ENCODE results near the gene EHD4.

Gene EHD4

DNA sequence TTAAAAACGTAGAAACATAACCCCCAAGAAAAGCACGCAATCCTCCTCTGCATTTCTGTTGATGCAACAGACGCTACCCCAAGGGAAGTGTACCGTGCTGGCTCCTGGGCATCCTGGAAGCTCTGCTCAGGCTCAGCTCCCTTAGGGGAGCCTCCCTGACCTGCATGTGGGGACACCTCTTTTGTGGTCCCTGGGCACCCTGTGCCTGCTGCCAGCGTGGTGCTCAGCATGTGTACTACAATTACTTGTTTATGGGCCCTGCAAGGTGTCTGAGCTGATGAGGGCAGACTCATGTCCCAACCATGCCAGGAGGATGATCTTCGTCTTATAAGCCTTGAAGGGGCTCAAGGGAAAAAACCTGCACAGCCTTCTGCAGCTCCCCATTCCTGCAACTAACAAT is 18.3 kb downstream of the EHD4 start:
- no peaks in the 10 kb centered on the region for H3K27me3 ChIP-seq (ENCODE audit: insufficient read depth, insufficient read length)
- peaks cover 40% of the 10 kb centered on the region for H3K36me3 ChIP-seq (ENCODE audit: insufficient read depth, insufficient read length, low read length)
- no peaks in the 10 kb centered on the region for H3K9me3 ChIP-seq (ENCODE audit: insufficient read depth, low read length)
- TF ChIP-seq YY1 (IDR thresholded peaks at IDR 0.05; ENCODE audit: insufficient read depth, insufficient read length) (no peak), ZNF274 (IDR thresholded peaks at IDR 0.05; ENCODE audit: low read depth, low read length) (no peak), SUZ12 (IDR thresholded peaks at IDR 0.05; ENCODE audit: extremely low read depth, insufficient read depth, insufficient read length) (no peak)
- H3K9ac ChIP-seq (ENCODE audit: insufficient read length, low read depth): no peak overlapping the region
- H3K4me1 ChIP-seq (ENCODE audit: insufficient read depth, insufficient read length): peaks cover 8% of the 10 kb centered on the region
- DNase-seq (ENCODE audit: low read depth, low spot score): no peak
- no peak overlapping the region for H3K4me3 ChIP-seq (ENCODE audit: insufficient read length, low read depth)

DNA sequence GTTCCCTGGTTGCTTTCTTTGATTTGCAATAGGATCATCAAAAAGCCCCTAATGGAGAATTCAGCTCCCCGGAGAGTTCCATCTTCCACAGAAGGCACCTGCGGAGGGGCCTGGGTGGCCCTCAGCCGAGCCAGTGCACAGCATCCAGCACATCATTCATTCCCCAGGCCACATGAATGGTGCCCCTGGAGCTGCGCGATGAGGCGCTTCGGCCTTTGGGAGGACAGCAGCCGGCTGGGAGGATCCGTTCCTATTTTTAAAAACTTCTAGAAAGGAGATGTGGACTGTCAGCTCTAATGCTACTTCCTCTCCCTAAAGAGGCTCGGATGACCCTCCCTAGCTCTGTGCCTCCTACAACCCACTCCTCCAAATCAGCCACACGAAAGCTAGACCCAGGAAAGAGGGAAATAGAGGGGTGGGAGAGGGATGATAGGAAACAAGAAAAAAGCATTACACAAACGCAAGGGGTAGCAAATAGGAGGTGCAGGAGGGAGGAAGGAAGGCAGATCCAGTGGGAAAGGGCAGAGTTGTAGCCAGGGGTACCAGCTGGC is 20.3 kb downstream of the EHD4 start:
- H3K36me3 ChIP-seq (ENCODE audit: insufficient read depth, insufficient read length, low read length): peaks cover 40% of the 10 kb centered on the region
- TF ChIP-seq YY1 (IDR thresholded peaks at IDR 0.05; ENCODE audit: insufficient read depth, insufficient read length): no peak
- TF ChIP-seq SUZ12 (IDR thresholded peaks at IDR 0.05; ENCODE audit: extremely low read depth, insufficient read depth, insufficient read length): no peak
- no peak for TF ChIP-seq ZNF274 (IDR thresholded peaks at IDR 0.05; ENCODE audit: low read depth, low read length)
- H3K4me3 ChIP-seq (ENCODE audit: insufficient read length, low read depth): no peak overlapping the region
- H3K9ac ChIP-seq (ENCODE audit: insufficient read length, low read depth): no peak overlapping the region
- H3K27me3 ChIP-seq (ENCODE audit: insufficient read depth, insufficient read length): no peaks in the 10 kb centered on the region
- no peak for DNase-seq (ENCODE audit: low read depth, low spot score)
- no peaks in the 10 kb centered on the region for H3K9me3 ChIP-seq (ENCODE audit: insufficient read depth, low read length)
- peaks cover 7% of the 10 kb centered on the region for H3K4me1 ChIP-seq (ENCODE audit: insufficient read depth, insufficient read length)

DNA sequence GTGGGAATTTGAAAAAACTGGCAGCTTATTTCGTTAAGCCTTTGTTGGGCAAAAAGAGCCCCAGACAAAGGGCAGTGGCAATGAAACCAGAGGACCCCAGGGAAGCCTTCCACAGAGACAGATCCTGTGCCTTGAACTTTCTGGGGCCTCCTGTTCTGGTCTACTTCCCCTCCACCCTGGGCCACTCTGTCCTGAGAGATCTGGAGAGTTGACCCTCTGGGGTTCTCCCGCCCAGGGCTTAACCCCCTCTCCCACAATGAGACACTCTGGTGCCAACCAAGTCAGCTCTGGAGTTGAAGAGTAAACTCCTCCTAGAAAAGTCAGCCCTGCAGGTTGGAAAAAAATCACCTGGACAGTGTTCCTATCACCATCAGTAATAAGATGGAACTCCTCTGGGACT is 20.8 kb downstream of the EHD4 start:
- Histone ChIP-seq H3K4me3 (ENCODE audit: insufficient read length, low read depth) (no peak overlapping the region), H3K9me3 (ENCODE audit: insufficient read depth, low read length) (no peaks in the 10 kb centered on the region), H3K27me3 (ENCODE audit: insufficient read depth, insufficient read length) (no peaks in the 10 kb centered on the region), H3K9ac (ENCODE audit: insufficient read length, low read depth) (no peak overlapping the region), H3K36me3 (ENCODE audit: insufficient read depth, insufficient read length, low read length) (peaks cover 40% of the 10 kb centered on the region), H3K4me1 (ENCODE audit: insufficient read depth, insufficient read length) (peaks cover 7% of the 10 kb centered on the region)
- DNase-seq (ENCODE audit: low read depth, low spot score): no peak
- TF ChIP-seq SUZ12 (IDR thresholded peaks at IDR 0.05; ENCODE audit: extremely low read depth, insufficient read depth, insufficient read length) (no peak), YY1 (IDR thresholded peaks at IDR 0.05; ENCODE audit: insufficient read depth, insufficient read length) (no peak), ZNF274 (IDR thresholded peaks at IDR 0.05; ENCODE audit: low read depth, low read length) (no peak)

DNA sequence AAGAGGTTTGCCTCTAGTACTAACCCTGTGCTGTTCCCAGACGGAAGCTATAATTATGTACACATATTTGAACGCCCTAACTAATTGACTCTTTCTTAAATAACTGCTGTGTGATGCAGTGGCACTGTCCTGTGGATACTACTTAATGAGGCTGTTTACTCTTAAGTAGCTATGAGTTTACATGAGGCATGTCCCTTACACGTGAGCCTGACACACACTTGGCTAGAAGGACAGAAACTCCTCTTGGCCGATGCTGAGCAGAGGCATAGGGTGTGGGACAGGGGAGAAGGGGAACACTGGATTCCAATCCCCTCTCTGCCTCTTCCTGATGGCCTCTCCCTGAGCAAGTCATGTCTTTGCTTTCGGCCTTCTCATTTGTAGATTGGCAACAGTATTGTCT is 21.9 kb downstream of the EHD4 start:
- TF ChIP-seq YY1 (IDR thresholded peaks at IDR 0.05; ENCODE audit: insufficient read depth, insufficient read length) (no peak), SUZ12 (IDR thresholded peaks at IDR 0.05; ENCODE audit: extremely low read depth, insufficient read depth, insufficient read length) (no peak), ZNF274 (IDR thresholded peaks at IDR 0.05; ENCODE audit: low read depth, low read length) (no peak)
- no peak for DNase-seq (ENCODE audit: low read depth, low spot score)
- peaks cover 9% of the 10 kb centered on the region for H3K4me1 ChIP-seq (ENCODE audit: insufficient read depth, insufficient read length)
- peaks cover 43% of the 10 kb centered on the region for H3K36me3 ChIP-seq (ENCODE audit: insufficient read depth, insufficient read length, low read length)
- H3K9ac ChIP-seq (ENCODE audit: insufficient read length, low read depth): no peak overlapping the region
- H3K4me3 ChIP-seq (ENCODE audit: insufficient read length, low read depth): no peak overlapping the region
- no peaks in the 10 kb centered on the region for H3K27me3 ChIP-seq (ENCODE audit: insufficient read depth, insufficient read length)
- H3K9me3 ChIP-seq (ENCODE audit: insufficient read depth, low read length): no peaks in the 10 kb centered on the region

DNA sequence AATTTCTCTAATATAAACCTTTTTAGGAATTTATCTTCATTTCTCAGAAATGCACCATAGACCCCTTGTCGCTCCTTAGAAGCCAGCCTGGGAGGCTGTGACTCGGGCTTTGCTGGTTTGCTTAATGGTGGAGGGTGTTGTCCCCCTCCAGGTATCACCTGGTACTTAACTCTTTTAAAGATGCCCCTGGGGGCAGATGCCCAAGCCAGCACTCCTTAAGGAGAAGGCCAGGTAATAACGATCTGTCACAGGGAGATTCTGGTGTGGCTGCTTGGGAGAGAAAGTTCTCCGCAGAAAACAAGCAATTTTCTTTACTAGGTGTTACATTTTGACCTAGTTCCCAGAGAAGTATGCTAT is 22.3 kb downstream of the EHD4 start:
- no peak overlapping the region for H3K9ac ChIP-seq (ENCODE audit: insufficient read length, low read depth)
- H3K36me3 ChIP-seq (ENCODE audit: insufficient read depth, insufficient read length, low read length): peaks cover 43% of the 10 kb centered on the region

DNA sequence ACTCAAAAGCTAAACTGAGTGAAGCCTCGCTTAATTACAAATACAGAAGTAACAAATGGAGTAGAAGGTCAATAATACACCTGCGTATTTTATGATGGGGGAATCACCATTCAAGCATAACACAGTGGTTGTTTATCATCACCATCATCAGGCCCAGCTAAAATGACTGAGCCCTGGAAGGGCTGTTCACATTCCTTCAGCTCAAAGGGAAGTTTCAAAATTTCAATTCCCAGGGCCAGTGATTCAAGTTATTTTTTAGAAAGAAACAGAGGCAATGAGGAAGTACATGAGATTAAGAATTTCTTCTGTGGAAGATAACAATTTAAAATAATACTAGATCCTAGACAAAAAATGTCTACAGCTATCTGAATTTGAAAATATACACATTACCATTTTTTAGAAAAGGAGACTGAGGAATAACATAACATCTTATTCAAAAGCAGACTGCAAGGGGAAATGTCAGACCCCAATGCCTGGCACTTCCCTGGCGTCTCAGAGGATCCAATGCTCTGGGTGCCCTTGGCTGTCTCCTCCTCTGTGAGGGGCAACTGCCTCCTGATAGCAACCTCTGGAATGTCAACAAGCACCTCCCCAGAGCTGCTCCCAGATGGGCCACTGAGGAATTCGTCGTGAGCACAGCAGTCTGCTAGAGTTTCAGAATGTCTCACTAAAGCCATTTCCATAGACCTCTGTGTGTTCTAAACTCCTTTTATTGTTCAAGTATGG is 22.8 kb downstream of the EHD4 start:
- H3K9ac ChIP-seq (ENCODE audit: insufficient read length, low read depth): no peak overlapping the region

More for the DNA sequence above, 22.3 kb downstream of the EHD4 start:
- no peak for TF ChIP-seq YY1 (IDR thresholded peaks at IDR 0.05; ENCODE audit: insufficient read depth, insufficient read length)
- no peak for TF ChIP-seq ZNF274 (IDR thresholded peaks at IDR 0.05; ENCODE audit: low read depth, low read length)
- no peak for TF ChIP-seq SUZ12 (IDR thresholded peaks at IDR 0.05; ENCODE audit: extremely low read depth, insufficient read depth, insufficient read length)
- Histone ChIP-seq H3K9me3 (ENCODE audit: insufficient read depth, low read length) (no peaks in the 10 kb centered on the region), H3K4me3 (ENCODE audit: insufficient read length, low read depth) (no peak overlapping the region), H3K4me1 (ENCODE audit: insufficient read depth, insufficient read length) (peaks cover 10% of the 10 kb centered on the region), H3K27me3 (ENCODE audit: insufficient read depth, insufficient read length) (no peaks in the 10 kb centered on the region)
- DNase-seq (ENCODE audit: low read depth, low spot score): no peak

DNA sequence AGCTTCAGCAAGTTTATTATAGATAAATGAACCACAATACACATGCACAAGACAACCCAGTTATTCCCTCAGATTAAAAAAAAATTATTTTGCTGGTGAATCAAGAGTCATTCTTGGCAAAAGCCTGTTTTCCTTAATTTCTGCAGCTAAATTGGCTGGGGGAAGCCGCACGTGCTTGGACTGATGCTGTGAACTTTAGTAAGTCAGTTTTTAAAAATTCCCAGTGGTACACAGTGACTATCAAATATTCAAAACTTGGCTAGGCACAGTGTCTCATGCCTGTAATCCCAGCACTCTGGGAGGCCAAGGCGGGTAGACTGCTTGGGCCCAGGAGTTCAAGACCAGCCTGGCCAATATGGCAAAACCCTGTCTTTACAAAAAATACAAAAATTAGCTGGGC is 23.9 kb downstream of the EHD4 start:
- H3K4me1 ChIP-seq (ENCODE audit: insufficient read depth, insufficient read length): peaks cover 12% of the 10 kb centered on the region

More for the DNA sequence above, 22.8 kb downstream of the EHD4 start:
- H3K4me3 ChIP-seq (ENCODE audit: insufficient read length, low read depth): no peak overlapping the region
- no peaks in the 10 kb centered on the region for H3K9me3 ChIP-seq (ENCODE audit: insufficient read depth, low read length)
- TF ChIP-seq YY1 (IDR thresholded peaks at IDR 0.05; ENCODE audit: insufficient read depth, insufficient read length) (no peak), ZNF274 (IDR thresholded peaks at IDR 0.05; ENCODE audit: low read depth, low read length) (no peak), SUZ12 (IDR thresholded peaks at IDR 0.05; ENCODE audit: extremely low read depth, insufficient read depth, insufficient read length) (no peak)
- H3K36me3 ChIP-seq (ENCODE audit: insufficient read depth, insufficient read length, low read length): peaks cover 43% of the 10 kb centered on the region
- no peak for DNase-seq (ENCODE audit: low read depth, low spot score)
- peaks cover 10% of the 10 kb centered on the region for H3K4me1 ChIP-seq (ENCODE audit: insufficient read depth, insufficient read length)
- H3K27me3 ChIP-seq (ENCODE audit: insufficient read depth, insufficient read length): no peaks in the 10 kb centered on the region

More for the DNA sequence above, 23.9 kb downstream of the EHD4 start:
- Histone ChIP-seq H3K4me3 (ENCODE audit: insufficient read length, low read depth) (no peak overlapping the region), H3K36me3 (ENCODE audit: insufficient read depth, insufficient read length, low read length) (peaks cover 36% of the 10 kb centered on the region), H3K9me3 (ENCODE audit: insufficient read depth, low read length) (no peaks in the 10 kb centered on the region), H3K9ac (ENCODE audit: insufficient read length, low read depth) (no peak overlapping the region), H3K27me3 (ENCODE audit: insufficient read depth, insufficient read length) (no peaks in the 10 kb centered on the region)
- no peak for TF ChIP-seq SUZ12 (IDR thresholded peaks at IDR 0.05; ENCODE audit: extremely low read depth, insufficient read depth, insufficient read length)
- TF ChIP-seq YY1 (IDR thresholded peaks at IDR 0.05; ENCODE audit: insufficient read depth, insufficient read length): no peak
- no peak for TF ChIP-seq ZNF274 (IDR thresholded peaks at IDR 0.05; ENCODE audit: low read depth, low read length)
- DNase-seq (ENCODE audit: low read depth, low spot score): no peak
